CD4-positive, alpha-beta T cell (primary cell): ENCODE measurements around the gene C1QL4. TPM values are rescaled to one million over a fixed set of nuclear protein-coding genes. Genes with fewer than 3 reads are reported as not detected.

Experiments
- ATAC-seq: fragments of 200-7000 bp; cut with Tn5 transposase; one replicate; pipeline ENCODE4 v1.10.0; 2022; ENCODE audit warnings: mild to moderate bottlenecking; ENCODE audit not compliant: poor library complexity
- CTCF ChIA-PET: fragments of 350-600 bp; sonication (Branson Sonifier 250); formaldehyde crosslinking; loops from one replicate; lab custom pipeline; 2021; ENCODE audit warnings: antibody characterized with exemption, inconsistent platforms; lab: Charles Lee
- POLR2A ChIA-PET: fragments of 350-600 bp; sonication (Branson Sonifier 250); formaldehyde crosslinking; loops from one replicate; lab custom pipeline; 2021; ENCODE audit warnings: antibody characterized with exemption, inconsistent platforms; lab: Charles Lee
- DNase-seq, 14 experiments: peaks; one replicate each; pipeline ENCODE4 v3.0.0-alpha.2; 2013 to 2020; ENCODE audit warnings: mixed read lengths in 2 of 14
- H3K27ac ChIP-seq, 2 donors: one replicate each; pipeline versions ENCODE4 v1.5.1 to v1.7.0; 2013; ENCODE audit warnings: low read length in 2 of 2, low read depth in 1 of 2, mild to moderate bottlenecking in 1 of 2
- H3K27me3 ChIP-seq, 2 experiments: 1 replicate in 1 of 2; 2 replicates in 1 of 2; pipeline versions ENCODE4 v1.6.1 to v1.7.0; 2013; ENCODE audit warnings: low read length in 2 of 2, control low read depth in 1 of 2, mild to moderate bottlenecking in 1 of 2, moderate library complexity in 1 of 2; ENCODE audit not compliant: insufficient read depth in 2 of 2, control insufficient read depth in 1 of 2
- H3K36me3 ChIP-seq: one replicate; pipeline ENCODE4 v1.6.1; 2013; ENCODE audit warnings: low read length, control low read depth; ENCODE audit not compliant: insufficient read depth
- H3K4me1 ChIP-seq: one replicate; pipeline ENCODE4 v1.6.1; 2013; ENCODE audit warnings: low read length, control low read depth; ENCODE audit not compliant: insufficient read depth
- H3K4me3 ChIP-seq: one replicate; pipeline ENCODE4 v1.5.1; 2013; ENCODE audit warnings: mild to moderate bottlenecking, low read length, moderate library complexity
- H3K9me3 ChIP-seq, 2 experiments: 1 replicate in 1 of 2; 2 replicates in 1 of 2; pipeline versions ENCODE4 v1.6.1 to v1.7.0; 2013; ENCODE audit warnings: low read length in 2 of 2, mild to moderate bottlenecking in 2 of 2, control low read depth in 1 of 2, moderate library complexity in 1 of 2; ENCODE audit not compliant: control insufficient read depth in 1 of 2, insufficient read depth in 1 of 2
- H3K27ac Mint-ChIP-seq: one replicate; pipeline ENCODE4 v1.8.0; 2020; ENCODE audit warnings: mixed read lengths
- H3K27me3 Mint-ChIP-seq: one replicate; pipeline ENCODE4 v1.8.0; 2021; ENCODE audit warnings: mixed read lengths
- H3K36me3 Mint-ChIP-seq: one replicate; pipeline ENCODE4 v1.8.0; 2021; ENCODE audit warnings: low read depth, mixed read lengths
- H3K4me1 Mint-ChIP-seq: one replicate; pipeline ENCODE4 v1.8.0; 2021; ENCODE audit warnings: low read depth, mixed read lengths
- H3K4me3 Mint-ChIP-seq: one replicate; pipeline ENCODE4 v1.8.0; 2020; ENCODE audit warnings: mild to moderate bottlenecking, mixed read lengths
- H3K9me3 Mint-ChIP-seq: one replicate; pipeline ENCODE4 v1.8.0; 2020; ENCODE audit warnings: mixed read lengths
- intact Hi-C, 2 experiments: fragments of 100-400 bp; cut with DNase I in 1 of 2; cut with micrococcal nuclease in 1 of 2; formaldehyde crosslinking; loops; one replicate each; pipeline versions ENCODE4 v1.15.1 to v1.9.0; 2023 to 2025; cut with DNase I, micrococcal nuclease
- total RNA-seq, 174 experiments: library from RNA in 2 of 174; stranded (reverse) in 2 of 174; gene quantifications; one replicate each; pipeline ENCODE4 v1.2.3 and lab custom pipeline; 2021 to 2026
- TF ChIP-seq, protein P1 (sequence below): fragments of 200-600 bp; IDR thresholded peaks from one replicate; pipeline ENCODE4 v1.8.0; 2022; ENCODE audit warnings: antibody characterized with exemption, mild to moderate bottlenecking

The C1QL4 gene
- total RNA-seq, 2 experiments from 2014 or later: not detected

GRCh38 chr12:49342066-49342913 is 5.3 kb upstream of the C1QL4 start:
- peaks cover 59% of the 10 kb centered on the region for H3K4me1 Mint-ChIP-seq
- H3K4me1 ChIP-seq: peaks cover 66% of the 10 kb centered on the region

DNA sequence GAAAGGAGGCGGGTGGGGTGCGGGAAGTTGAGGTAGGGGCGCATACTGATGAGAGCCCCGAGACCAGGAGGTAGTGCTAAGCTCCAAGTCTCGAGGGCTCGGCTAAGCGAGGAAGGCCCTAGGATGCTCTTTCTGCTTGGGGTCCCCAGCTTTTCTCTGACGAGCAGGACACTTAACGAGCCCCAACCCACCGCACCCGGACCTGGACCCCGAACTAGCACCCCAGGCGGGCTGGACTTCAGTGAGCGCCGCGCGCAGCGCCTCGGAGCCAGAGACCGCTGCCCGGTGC is 4.7 kb upstream of the C1QL4 start:
- no peak overlapping the region for H3K27ac ChIP-seq
- Mint-ChIP-seq H3K27ac (no peak overlapping the region), H3K27me3 (peaks cover 89% of the 10 kb centered on the region), H3K36me3 (no peaks in the 10 kb centered on the region), H3K9me3 (no peaks in the 10 kb centered on the region), H3K4me1 (peaks cover 58% of the 10 kb centered on the region), H3K4me3 (peak overlapping the region; percentile 15)
- POLR2A ChIA-PET: interaction anchor here (1.3 to 1.7 kb wide), 4 partner anchors 8 to 171 kb away, joined by 3 to 6 read pairs (median 4); partner anchors contain the start of genes SPATS2 and TROAP
- H3K36me3 ChIP-seq: no peaks in the 10 kb centered on the region
- TF ChIP-seq, protein P1, sequence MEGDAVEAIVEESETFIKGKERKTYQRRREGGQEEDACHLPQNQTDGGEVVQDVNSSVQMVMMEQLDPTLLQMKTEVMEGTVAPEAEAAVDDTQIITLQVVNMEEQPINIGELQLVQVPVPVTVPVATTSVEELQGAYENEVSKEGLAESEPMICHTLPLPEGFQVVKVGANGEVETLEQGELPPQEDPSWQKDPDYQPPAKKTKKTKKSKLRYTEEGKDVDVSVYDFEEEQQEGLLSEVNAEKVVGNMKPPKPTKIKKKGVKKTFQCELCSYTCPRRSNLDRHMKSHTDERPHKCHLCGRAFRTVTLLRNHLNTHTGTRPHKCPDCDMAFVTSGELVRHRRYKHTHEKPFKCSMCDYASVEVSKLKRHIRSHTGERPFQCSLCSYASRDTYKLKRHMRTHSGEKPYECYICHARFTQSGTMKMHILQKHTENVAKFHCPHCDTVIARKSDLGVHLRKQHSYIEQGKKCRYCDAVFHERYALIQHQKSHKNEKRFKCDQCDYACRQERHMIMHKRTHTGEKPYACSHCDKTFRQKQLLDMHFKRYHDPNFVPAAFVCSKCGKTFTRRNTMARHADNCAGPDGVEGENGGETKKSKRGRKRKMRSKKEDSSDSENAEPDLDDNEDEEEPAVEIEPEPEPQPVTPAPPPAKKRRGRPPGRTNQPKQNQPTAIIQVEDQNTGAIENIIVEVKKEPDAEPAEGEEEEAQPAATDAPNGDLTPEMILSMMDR: no peak
- ATAC-seq (no peak), DNase-seq (no peak)
- H3K27me3 ChIP-seq: peaks cover 71 to 78% of the 10 kb centered on the region in 2 experiments
- H3K9me3 ChIP-seq: peaks cover 0 to 16% of the 10 kb centered on the region in 2 experiments
- CTCF ChIA-PET: interaction anchor here (0.6 to 3.5 kb wide), 16 partner anchors 9 to 107 kb away, joined by 3 to 25 read pairs (median 6); partner anchors contain the start of genes SPATS2 and TROAP
- intact Hi-C loops: loop anchor here (1.0 kb wide), 1 partner anchor 53 kb away; no protein-coding TSS in a partner anchor
- H3K4me3 ChIP-seq: peak overlapping the region; percentile 51
- peaks cover 66% of the 10 kb centered on the region for H3K4me1 ChIP-seq

More at GRCh38 chr12:49342066-49342913, 5.3 kb upstream of the C1QL4 start:
- ChIA-PET POLR2A (interaction anchor here (0.8 to 1.7 kb wide), 7 partner anchors 9 to 171 kb away, joined by 3 to 6 read pairs (median 4); partner anchors contain the start of genes PRPH, SPATS2 and TROAP), CTCF (interaction anchor here (0.6 to 3.5 kb wide), 16 partner anchors 8 to 107 kb away, joined by 3 to 25 read pairs (median 6); partner anchors contain the start of genes SPATS2 and TROAP)
- Mint-ChIP-seq H3K27me3 (peaks cover 89% of the 10 kb centered on the region), H3K27ac (no peak overlapping the region), H3K4me3 (peak overlapping the region; percentile 78), H3K36me3 (no peaks in the 10 kb centered on the region), H3K9me3 (no peaks in the 10 kb centered on the region)
- intact Hi-C loops: loop anchor here (1.0 kb wide), 1 partner anchor 54 kb away; no protein-coding TSS in a partner anchor
- peaks cover 74 to 79% of the 10 kb centered on the region in 2 experiments for H3K27me3 ChIP-seq
- H3K9me3 ChIP-seq: peaks cover 0 to 20% of the 10 kb centered on the region in 2 experiments
- ATAC-seq (peak; percentile 78), DNase-seq (peak; percentile 42 to 84 (median 63))
- H3K36me3 ChIP-seq: no peaks in the 10 kb centered on the region
- TF ChIP-seq, protein P1: peak; percentile 87
- H3K27ac ChIP-seq: no peak overlapping the region
- H3K4me3 ChIP-seq: peak overlapping the region; percentile 51

GRCh38 chr12:49340971-49341776 is 4.2 kb upstream of the C1QL4 start:
- Mint-ChIP-seq H3K4me3 (peak overlapping the region; percentile 69), H3K36me3 (no peaks in the 10 kb centered on the region), H3K27me3 (peaks cover 86% of the 10 kb centered on the region), H3K27ac (no peak overlapping the region), H3K9me3 (no peaks in the 10 kb centered on the region), H3K4me1 (peaks cover 53% of the 10 kb centered on the region)
- Histone ChIP-seq H3K9me3 (peaks cover 0 to 13% of the 10 kb centered on the region in 2 experiments), H3K36me3 (no peaks in the 10 kb centered on the region), H3K27me3 (peaks cover 69 to 78% of the 10 kb centered on the region in 2 experiments), H3K27ac (no peak overlapping the region), H3K4me1 (peaks cover 66% of the 10 kb centered on the region), H3K4me3 (no peak overlapping the region)
- intact Hi-C loops: no loop called here
- ChIA-PET POLR2A (interaction anchor here (1.4 to 1.7 kb wide), 2 partner anchors 18 to 26 kb away, joined by 5 to 6 read pairs; partner anchors contain the start of genes SPATS2 and TROAP), CTCF (interaction anchor here (0.6 to 3.5 kb wide), 9 partner anchors 9 to 106 kb away, joined by 3 to 25 read pairs (median 9); partner anchors contain the start of gene TROAP)
- ATAC-seq (no peak), DNase-seq (peak in 1 of 14 experiments; percentile 18)
- TF ChIP-seq, protein P1: no peak
